ENCODE measurements around the gene TENM4. TPM values are rescaled to one million over a fixed set of nuclear protein-coding genes. Genes with fewer than 3 reads are reported as not detected.

The TENM4 gene
- total RNA-seq, 1 donor from 2014 or later, result 117 TPM

DNA sequence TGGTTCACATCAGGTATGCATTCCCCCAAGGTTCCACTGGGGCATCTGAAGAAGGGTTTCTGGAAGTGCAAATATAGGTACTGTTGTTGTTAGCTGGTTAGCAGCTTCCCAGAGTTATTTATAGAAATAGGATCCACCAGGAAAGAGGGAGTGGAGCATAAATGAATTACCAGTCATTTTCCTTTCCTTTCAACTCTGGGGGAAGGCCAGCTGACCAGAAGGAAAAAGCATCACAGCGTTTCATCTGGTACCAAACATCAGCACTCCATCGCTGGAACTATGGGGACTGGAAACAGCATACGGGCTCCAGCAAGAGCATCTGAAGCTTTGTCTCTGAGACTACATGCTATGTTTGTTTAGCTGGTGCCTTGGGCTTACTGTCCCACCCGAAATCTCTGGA, 487.9 kb downstream of the TENM4 start:
- TF ChIP-seq, protein P1, sequence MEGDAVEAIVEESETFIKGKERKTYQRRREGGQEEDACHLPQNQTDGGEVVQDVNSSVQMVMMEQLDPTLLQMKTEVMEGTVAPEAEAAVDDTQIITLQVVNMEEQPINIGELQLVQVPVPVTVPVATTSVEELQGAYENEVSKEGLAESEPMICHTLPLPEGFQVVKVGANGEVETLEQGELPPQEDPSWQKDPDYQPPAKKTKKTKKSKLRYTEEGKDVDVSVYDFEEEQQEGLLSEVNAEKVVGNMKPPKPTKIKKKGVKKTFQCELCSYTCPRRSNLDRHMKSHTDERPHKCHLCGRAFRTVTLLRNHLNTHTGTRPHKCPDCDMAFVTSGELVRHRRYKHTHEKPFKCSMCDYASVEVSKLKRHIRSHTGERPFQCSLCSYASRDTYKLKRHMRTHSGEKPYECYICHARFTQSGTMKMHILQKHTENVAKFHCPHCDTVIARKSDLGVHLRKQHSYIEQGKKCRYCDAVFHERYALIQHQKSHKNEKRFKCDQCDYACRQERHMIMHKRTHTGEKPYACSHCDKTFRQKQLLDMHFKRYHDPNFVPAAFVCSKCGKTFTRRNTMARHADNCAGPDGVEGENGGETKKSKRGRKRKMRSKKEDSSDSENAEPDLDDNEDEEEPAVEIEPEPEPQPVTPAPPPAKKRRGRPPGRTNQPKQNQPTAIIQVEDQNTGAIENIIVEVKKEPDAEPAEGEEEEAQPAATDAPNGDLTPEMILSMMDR (IDR thresholded peaks at IDR 0.05; ENCODE audit: unreplicated experiment), result no peak
- Mint-ChIP-seq H3K27ac (no peak overlapping the region), H3K36me3 (ENCODE audit: insufficient read depth) (peaks cover 1% of the 10 kb centered on the region), H3K4me3 (ENCODE audit: low read depth) (no peak overlapping the region), H3K27me3 (no peaks in the 10 kb centered on the region), H3K9me3 (ENCODE audit: low read depth) (no peaks in the 10 kb centered on the region), H3K4me1 (ENCODE audit: low read depth) (peaks cover 56% of the 10 kb centered on the region)
- DNase-seq (ENCODE audit: low spot score, unreplicated experiment), result no peak

DNA sequence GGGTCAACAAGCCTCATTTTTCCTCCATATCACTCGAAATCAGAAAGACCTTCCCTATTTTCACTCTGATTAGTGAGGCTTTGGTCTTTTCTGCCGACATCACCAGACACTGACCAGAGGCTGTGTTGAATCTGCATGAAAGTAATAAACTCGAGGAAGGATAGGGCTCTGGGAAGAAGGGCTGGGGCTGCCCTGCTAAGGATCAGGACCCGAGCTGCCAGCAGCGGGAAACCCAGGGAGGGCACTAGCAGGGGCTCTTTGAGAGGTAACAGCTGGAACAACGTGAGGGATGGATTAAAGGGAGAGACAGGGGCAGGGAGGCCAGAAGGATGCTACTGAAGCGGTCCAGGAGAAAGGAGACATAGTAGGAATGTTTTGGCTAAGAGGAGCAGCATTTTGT, 488.7 kb downstream of the TENM4 start:
- peaks cover 1% of the 10 kb centered on the region for H3K36me3 Mint-ChIP-seq (ENCODE audit: insufficient read depth)
- H3K4me3 Mint-ChIP-seq (ENCODE audit: low read depth), result no peak overlapping the region
- no peaks in the 10 kb centered on the region for H3K27me3 Mint-ChIP-seq
- H3K27ac Mint-ChIP-seq, result peak overlapping the region; percentile 49
- H3K4me1 Mint-ChIP-seq (ENCODE audit: low read depth), result peaks cover 55% of the 10 kb centered on the region
- TF ChIP-seq, protein P1 (IDR thresholded peaks at IDR 0.05; ENCODE audit: unreplicated experiment), result no peak
- no peaks in the 10 kb centered on the region for H3K9me3 Mint-ChIP-seq (ENCODE audit: low read depth)
- DNase-seq (ENCODE audit: low spot score, unreplicated experiment), result no peak

DNA sequence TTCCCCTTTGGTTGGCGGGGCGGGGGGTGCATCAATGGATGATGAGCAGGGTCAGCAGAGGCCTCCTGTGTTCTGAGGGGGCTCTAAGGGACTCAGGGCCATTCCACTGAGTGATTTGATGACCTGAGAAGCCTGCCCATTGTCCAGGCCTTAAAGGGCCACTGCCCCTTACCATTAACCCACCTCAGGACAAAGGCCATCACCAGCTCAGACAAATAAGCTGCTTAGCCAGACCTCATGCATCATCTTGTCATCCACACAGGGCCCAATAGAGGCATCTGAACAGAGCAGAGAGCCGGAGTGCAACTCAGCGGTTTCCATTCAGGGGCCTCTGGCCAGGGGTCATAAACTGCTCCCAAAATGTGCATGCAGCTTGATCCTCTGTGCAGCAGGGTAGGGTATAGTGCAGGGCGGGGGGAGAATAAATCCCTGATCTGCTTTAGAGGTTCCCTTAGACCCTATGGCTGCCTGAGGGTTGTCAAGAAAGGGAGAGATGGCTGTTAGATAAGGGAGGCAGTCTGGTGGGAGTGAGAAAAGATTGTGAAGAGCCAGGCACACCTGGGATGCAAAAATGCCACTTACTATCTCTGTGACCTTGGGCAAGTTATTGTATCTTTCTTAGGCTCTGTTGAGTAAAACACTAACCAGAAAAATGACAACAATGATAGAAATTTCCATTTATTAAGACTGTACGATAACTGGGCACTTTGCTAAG, 490.7 kb downstream of the TENM4 start:
- peak overlapping the region; percentile 94 for H3K27ac Mint-ChIP-seq
- TF ChIP-seq, protein P1 (IDR thresholded peaks at IDR 0.05; ENCODE audit: unreplicated experiment), result no peak
- peaks cover 52% of the 10 kb centered on the region for H3K4me1 Mint-ChIP-seq (ENCODE audit: low read depth)
- DNase-seq (ENCODE audit: low spot score, unreplicated experiment), result no peak
- H3K4me3 Mint-ChIP-seq (ENCODE audit: low read depth), result no peak overlapping the region
- H3K9me3 Mint-ChIP-seq (ENCODE audit: low read depth), result peaks cover 4% of the 10 kb centered on the region
- peaks cover 5% of the 10 kb centered on the region for H3K36me3 Mint-ChIP-seq (ENCODE audit: insufficient read depth)
- H3K27me3 Mint-ChIP-seq, result no peaks in the 10 kb centered on the region

DNA sequence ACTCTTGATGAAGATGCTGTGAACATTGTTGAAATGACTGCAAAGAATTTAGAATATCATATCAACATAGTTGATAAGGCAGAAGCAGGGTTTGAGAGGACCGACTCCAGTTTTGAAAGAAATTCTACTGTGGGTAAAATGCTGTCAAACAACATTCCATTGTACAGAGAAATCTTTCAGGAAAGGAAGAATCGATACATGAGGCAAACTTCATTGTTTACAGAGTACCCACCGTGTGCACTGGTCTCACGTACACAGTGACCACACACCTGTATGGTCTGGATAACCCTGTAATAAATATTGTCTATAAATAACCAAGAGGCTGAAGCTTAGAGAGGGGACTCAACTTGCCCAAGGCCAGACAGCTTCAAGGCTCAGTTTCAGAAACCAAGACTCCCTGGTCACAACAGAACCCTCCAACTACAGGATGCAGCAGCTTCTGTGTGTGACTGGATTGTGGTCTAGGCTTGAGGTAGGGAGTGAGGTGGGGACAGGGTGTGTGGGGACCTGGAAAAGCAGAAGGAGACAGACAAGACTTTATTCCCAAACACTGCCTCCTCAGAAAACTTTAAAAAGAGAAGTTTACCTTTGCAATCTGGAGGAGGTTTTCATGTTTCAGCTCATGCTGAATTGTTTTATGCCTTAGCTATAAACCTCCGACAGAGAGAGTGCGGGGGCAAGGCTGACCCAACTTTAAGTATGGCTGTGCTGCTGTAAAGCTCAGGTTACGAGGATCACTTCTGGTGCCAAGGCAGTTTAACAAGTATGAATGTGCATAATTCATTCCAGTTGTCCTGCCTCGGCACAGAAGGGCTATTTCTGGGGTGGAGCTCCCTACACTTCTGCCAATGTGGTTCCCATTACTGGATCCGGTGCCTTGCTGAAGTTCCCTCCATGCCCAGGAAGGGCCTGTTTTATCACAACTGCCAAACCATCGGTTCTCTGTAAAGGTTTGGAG, 493.6 kb downstream of the TENM4 start:
- Mint-ChIP-seq H3K4me1 (ENCODE audit: low read depth) (peaks cover 65% of the 10 kb centered on the region), H3K4me3 (ENCODE audit: low read depth) (peak overlapping the region; percentile 66), H3K27ac (peak overlapping the region; percentile 99), H3K36me3 (ENCODE audit: insufficient read depth) (peaks cover 5% of the 10 kb centered on the region), H3K9me3 (ENCODE audit: low read depth) (peaks cover 4% of the 10 kb centered on the region), H3K27me3 (no peaks in the 10 kb centered on the region)
- no peak for DNase-seq (ENCODE audit: low spot score, unreplicated experiment)
- TF ChIP-seq, protein P1 (IDR thresholded peaks at IDR 0.05; ENCODE audit: unreplicated experiment), result no peak

DNA sequence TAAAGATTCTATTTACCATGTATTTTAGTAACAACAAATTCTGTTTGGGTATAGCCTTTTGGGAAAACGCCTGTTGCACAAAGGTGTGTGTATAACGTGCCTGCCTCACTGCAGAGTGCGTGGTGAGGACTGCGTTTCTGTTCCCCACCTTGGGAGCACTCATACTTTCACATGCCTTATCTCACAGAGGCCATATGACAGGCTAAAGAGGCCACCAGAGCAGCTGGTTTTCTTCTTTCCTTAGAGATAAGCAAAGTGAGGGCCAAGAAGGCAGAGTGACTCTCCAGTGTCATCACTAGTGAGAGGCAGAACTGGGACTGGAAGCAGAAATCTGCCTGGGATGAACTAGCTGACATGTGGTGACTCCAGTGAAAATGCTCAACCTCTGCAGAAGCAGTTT, 497.0 kb downstream of the TENM4 start:
- Mint-ChIP-seq H3K4me3 (ENCODE audit: low read depth) (no peak overlapping the region), H3K27ac (no peak overlapping the region), H3K4me1 (ENCODE audit: low read depth) (peaks cover 60% of the 10 kb centered on the region), H3K27me3 (no peaks in the 10 kb centered on the region), H3K9me3 (ENCODE audit: low read depth) (peaks cover 4% of the 10 kb centered on the region), H3K36me3 (ENCODE audit: insufficient read depth) (peaks cover 4% of the 10 kb centered on the region)
- TF ChIP-seq, protein P1 (IDR thresholded peaks at IDR 0.05; ENCODE audit: unreplicated experiment), result no peak
- DNase-seq (ENCODE audit: low spot score, unreplicated experiment), result no peak

Measured in progenitor cell of endocrine pancreas (in vitro differentiated cells).